HG03520 (cell line): ENCODE results near the gene RNF135.
"Not testable (repeated sequence)": the region's sequence is repeated elsewhere in the genome, so short reads cannot be mapped to it uniquely, and the experiment has no call there.

Experiments
- ATAC-seq: cut with Tn5 transposase; IDR thresholded peaks from one replicate; pipeline ENCODE4 v1.9.1; 2021; ENCODE audit warnings: mild to moderate bottlenecking, moderate library complexity; ENCODE audit not compliant: unreplicated experiment

RNF135 gene

GRCh38 chr17:30997842-30998241 is 27.0 kb downstream of the RNF135 start:
- no peak for ATAC-seq

DNA sequence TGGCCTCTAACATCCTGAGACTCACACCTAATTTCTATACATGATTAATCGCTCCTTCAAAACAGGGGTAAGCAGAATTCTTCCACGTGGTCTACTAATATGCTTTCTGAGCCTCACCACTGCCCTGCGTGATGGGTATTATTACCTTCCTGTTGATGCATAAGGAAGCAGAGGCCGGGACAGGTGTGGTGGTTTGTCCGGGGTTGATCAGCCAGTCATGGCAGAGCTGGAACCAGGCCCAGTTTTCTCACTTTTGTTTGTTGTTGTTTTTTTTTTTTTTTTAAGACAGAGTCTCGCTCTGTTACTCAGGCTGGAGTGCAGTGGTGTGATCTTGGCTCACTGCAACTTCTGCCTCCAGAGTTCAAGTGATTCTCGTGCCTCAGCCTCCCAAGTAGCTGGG is 31.2 kb downstream of the RNF135 start:
- ATAC-seq, result no peak

DNA sequence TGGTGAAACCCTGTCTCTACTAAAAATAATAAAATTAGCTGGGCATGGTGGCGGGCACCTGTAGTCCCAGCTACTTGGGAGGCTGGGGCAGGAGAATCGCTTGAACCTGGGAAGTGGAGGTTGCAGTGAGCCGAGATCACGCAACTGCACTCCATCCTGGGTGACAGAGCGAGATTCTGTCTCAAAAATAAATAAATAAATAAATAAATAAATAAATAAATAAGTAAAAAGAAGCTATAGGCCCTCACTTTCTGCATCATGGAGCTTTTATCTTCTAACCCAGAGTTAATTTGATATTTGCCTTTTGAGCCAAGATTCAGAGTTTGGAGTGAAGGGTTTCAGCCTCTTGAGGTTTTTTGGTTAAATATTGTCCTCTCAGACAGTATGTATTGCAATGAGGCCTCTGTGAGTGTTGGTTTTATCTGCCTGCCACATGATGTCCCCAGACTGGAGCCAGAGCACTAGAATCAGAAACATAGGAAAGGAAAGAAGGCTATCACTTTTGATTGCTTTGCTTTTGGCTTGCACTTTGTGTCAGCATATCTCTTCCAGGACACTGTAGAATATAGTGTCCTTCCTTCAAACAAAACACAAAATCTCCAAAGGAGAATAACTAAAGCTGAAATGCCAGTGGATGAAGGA is 32.5 kb downstream of the RNF135 start:
- no peak for ATAC-seq

GRCh38 chr17:31004160-31004559 is 33.3 kb downstream of the RNF135 start:
- ATAC-seq, result no peak

DNA sequence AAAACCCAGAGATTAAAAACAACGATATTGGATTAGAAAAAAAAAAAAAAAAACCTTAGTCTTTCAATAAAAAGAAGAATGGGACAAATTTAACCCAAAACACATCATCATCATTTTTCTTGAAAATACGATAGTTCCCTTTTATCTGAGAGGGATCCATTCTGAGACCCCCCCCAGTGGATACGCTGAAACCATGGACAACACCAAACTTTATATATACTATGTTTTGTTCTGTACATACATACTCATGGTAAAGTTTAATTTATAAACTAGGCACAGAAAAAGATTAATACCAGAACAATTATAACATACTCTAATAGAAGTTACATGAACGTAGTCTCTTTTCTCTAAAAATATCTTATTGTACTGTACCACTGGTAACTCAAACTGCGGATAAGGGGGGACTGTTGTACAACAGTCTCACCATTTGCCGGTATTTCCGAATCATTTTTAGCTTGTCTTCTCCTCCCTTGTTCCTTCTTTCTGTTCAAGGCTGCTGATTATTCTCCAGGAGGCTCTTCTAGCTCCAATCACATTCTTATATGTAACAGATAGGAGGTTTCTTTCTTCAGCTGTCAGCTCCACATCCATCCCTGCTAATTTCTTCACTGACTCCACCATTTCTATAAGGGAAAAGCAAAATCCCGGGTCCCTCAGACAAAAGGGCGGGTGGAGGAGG is 37.0 kb downstream of the RNF135 start:
- no peak for ATAC-seq

DNA sequence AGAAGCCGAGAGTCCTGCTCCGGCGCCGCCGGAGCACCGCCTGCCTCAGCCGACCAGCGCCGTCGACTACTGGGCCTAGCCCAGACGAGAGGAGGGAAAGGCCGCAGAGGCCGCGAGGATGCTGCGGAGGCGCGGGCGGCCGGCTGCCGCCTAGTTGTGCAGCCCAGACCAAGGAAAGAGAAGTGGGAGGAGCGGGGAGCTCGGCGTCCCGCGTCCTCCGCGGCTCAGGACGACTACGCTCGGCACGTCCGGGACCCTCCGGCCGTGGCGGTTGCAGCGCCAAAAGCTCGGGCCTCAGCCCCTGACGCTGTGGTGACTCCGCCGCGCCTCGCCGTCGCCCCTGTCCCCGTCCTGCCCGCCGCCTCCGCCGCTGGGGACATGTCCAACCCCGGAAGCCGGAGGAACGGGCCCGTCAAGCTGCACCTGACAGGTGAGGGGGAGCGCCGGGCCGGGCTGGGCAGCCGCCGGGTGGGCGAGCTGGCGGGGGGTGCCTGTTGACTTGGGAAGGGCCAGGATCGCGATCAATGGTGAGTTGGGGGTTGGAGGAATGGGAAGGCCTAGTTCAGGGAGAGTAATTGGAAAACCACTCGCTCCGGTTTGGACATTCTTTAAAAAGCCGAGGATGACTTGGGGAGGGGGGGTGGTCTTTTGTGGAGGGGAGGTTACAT is 37.7 kb downstream of the RNF135 start:
- no peak for ATAC-seq

DNA sequence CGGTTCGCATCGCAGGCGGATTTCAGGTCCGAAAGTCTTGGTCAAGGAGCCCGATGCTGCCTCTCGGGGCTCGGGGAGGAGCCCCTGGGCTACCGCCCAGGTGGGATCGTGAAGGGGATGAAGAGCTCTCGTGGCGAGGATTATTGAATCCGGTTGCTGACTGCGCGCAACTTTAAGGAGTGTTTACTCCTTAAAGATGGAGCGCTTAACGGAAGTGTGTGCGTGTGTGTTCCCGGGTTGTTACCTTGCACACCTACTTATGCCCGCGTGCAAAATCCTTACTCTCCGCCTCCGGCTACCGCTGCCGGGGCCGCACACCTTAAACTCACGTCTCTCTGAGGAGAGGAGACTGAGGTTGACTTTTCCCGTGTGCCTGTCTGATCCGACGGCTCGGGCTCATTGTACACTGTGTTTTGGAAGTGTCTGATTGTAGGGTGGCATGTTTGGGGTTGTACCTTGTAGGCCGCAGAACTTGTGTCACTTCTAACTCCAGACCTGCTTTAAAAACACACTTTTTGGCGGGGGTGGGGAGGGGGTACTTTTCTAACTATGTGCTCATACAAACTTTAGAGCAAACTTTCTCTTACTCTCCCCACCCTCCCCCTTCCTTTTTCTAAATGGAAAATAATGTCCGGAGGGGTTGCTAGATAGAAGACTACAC is 38.3 kb downstream of the RNF135 start:
- ATAC-seq, result not testable (repeated sequence)

- ATAC-seq, result not testable (repeated sequence)
These were observed 39.2 kb downstream of the RNF135 start for GRCh38 chr17:31010014-31010413.

GRCh38 chr17:31013844-31014243 is 43.0 kb downstream of the RNF135 start:
- ATAC-seq, result no peak

DNA sequence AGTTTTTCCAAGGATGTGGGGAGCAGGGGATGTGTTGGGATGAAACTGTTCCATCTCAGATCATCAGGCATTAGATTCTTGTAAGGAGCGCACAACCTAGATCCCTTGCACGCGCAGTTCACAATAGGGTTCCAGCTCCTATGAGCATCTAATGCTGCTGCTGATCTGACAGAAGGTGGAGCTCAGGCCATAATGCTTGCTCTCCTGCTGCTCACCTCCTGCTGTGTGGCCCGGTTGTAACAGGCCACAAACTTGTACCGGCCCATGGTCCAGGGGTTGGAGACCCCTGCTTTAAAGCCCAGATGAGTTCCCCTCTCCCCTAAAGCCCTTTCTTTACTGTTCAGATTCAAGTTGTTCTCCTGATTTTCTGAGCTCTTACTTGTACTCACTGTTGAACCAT is 44.8 kb downstream of the RNF135 start:
- no peak for ATAC-seq

DNA sequence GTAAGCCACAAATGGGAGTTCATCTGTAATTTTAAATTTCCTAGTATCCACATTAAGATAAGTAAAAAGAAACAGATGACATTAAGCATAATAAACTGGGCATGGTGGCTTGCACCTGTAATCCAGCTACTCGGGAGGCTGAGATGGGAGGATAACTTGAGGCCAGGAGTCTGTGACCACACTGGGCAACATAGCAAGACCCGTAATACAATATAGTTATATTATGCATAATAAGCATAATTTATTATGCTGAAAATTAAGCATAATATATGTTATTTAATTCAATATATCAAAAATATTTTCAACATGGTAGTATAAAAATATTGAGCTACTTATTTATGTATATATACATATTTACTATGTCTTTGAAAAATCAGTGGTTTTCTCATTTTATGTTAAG is 48.2 kb downstream of the RNF135 start:
- no peak for ATAC-seq

DNA sequence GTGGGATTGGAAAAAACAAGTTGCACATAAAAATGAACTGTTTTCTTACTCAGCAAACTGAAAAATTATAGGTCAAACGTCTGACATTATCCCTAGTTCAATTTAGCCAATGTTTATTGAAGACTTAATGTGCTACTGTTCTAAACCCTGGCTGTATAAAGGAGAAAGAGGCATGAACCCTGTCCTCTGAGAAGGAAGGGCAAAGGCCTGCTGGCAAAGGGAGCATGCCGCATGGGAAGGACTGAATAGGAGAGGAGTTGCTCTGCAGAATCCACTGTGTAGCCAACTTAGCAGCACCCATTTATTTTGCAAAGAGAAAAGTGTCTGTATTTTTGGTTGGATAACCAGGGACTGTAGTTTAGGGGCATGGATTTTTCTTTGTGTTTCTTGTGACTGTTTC is 52.3 kb downstream of the RNF135 start:
- ATAC-seq, result not testable (repeated sequence)

DNA sequence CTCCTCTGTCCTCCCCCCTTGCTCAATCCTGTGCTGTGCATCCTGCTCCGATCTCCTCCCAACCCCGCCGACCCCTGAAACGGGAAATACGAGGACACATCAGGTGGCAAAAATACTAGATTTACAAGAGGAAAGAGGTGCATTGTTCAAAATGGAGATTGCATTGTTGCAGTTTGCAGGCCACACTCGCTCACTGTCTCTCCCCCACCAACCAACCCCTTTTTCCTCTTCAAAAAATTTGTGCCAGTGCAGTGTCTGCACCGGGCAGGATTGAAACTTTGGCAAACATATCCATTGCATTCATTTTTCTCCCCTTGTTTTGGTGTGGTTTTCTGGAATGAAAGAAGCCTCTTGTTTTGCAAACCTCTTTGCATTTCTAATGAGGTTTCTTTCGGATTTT is 61.0 kb downstream of the RNF135 start:
- no peak for ATAC-seq

DNA sequence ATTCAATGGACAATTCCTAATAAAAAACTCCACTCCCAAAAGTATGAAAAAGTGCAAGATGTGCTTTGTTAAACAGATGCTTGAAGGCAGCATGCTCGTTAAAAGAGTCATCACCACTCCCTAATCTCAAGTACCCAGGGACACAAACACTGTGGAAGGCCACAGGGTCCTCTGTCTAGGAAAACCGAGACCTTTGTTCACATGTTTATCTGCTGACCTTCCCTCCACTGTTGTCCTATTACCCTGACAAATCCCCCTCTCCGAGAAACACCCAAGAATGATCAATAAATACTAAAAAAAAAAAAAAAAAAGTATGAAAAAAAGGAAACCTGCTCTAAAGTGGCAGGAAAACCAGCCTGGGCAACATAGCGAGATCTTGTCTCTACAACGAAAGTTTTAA is 64.8 kb downstream of the RNF135 start:
- not testable (repeated sequence) for ATAC-seq

GRCh38 chr17:31040837-31041236 is 70.0 kb downstream of the RNF135 start:
- not testable (repeated sequence) for ATAC-seq

DNA sequence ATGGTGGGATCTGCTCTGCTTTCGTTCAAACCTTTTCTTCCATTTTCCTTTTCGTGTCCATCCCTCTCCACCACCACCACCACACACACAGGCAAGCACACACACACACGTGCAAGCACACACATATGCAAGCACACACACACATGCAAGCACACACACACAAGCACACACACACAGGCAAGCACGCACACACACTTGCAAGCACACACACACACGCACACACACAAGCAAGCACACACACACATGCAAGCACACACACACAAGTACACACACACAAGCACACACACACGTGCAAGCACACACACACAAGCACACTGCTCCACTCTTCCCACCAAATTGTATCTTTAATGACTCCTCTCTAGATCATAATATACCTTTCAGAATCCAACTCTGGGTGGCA is 71.5 kb downstream of the RNF135 start:
- not testable (repeated sequence) for ATAC-seq

DNA sequence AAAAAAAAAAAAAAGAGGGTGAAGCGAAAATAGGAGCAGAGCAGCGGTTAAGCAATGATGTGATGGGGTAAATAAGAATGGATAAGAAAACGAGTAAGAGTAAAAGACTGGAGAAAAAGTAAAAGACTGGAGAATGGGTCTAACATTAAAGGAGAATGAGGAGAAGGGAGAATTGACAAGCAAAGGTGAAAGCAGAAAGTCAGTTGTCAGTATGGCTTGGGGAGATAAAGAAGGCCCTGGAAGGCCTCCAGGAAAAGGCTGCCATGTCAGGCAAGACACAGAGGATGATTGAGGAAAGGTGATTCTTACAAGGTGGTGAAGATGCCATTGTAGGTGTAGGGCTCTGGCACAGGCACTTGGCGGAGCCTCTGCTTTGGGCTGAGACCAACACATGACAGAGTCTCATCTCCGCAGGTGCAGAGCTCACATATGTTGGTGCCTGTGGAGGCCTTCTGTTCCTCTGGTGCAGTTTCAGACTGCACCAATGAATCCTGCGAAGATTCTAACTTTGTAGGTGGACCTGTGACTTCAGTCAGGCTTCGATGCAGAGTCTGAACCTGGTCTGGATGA is 76.1 kb downstream of the RNF135 start:
- ATAC-seq, result not testable (repeated sequence)

DNA sequence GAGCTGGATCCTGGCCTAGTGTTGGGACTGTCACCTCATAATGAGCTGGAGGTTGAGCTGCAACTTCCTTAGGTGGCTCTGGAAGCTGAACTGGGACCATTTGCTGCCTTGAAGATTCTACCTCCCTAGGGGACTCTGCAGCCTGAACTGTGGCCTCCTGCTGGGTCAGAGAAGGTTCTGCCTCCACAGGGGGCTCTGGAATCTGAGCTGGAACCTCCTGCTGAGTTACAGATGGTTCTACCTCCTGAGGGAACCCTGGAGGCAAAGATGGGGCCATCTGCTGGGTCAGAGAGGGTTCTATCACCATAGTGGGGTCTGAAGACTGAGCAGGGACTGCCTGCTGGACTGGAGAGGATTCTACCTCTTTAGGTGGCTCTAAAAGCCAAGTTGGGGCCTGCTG is 77.3 kb downstream of the RNF135 start:
- ATAC-seq, result no peak

- no peak for ATAC-seq
These were observed 77.9 kb downstream of the RNF135 start for GRCh38 chr17:31048780-31049179.
